ENCODE measurements around the gene PTGIS.

The PTGIS gene

GRCh38 chr20:49579874-49580812 lies 12.2 kb upstream of the PTGIS start:
- Histone ChIP-seq H3K79me2 (no peaks in the 10 kb centered on the region), H3K4me2 (ENCODE audit: low read length) (no peak overlapping the region), H2AFZ (no peak overlapping the region), H3K27me3 (ENCODE audit: control insufficient read depth, insufficient read depth, low read length) (no peaks in the 10 kb centered on the region), H3K36me3 (ENCODE audit: control insufficient read depth, insufficient read depth, low read length) (no peaks in the 10 kb centered on the region), H3K9me3 (ENCODE audit: control insufficient read depth, low read length) (no peaks in the 10 kb centered on the region), H3K9ac (no peak overlapping the region), H3K27ac (no peak overlapping the region), H3K4me3 (ENCODE audit: low read depth, low read length) (no peak overlapping the region), H3K4me1 (no peaks in the 10 kb centered on the region)
- no peak for TF ChIP-seq CTCF (IDR thresholded peaks at IDR 0.05)

GRCh38 chr20:49579195-49579594 lies 11.3 kb upstream of the PTGIS start:
- Histone ChIP-seq H3K4me3 (ENCODE audit: low read depth, low read length) (no peak overlapping the region), H3K9me3 (ENCODE audit: control insufficient read depth, low read length) (no peaks in the 10 kb centered on the region), H3K27me3 (ENCODE audit: control insufficient read depth, insufficient read depth, low read length) (no peaks in the 10 kb centered on the region), H3K79me2 (no peaks in the 10 kb centered on the region), H3K36me3 (ENCODE audit: control insufficient read depth, insufficient read depth, low read length) (no peaks in the 10 kb centered on the region), H3K9ac (no peak overlapping the region), H3K4me2 (ENCODE audit: low read length) (no peak overlapping the region), H2AFZ (no peak overlapping the region), H3K27ac (no peak overlapping the region), H3K4me1 (no peaks in the 10 kb centered on the region)
- no peak for TF ChIP-seq CTCF (IDR thresholded peaks at IDR 0.05)

- H3K4me2 ChIP-seq (ENCODE audit: low read length) = no peak overlapping the region
- H3K79me2 ChIP-seq = no peaks in the 10 kb centered on the region
- H3K4me1 ChIP-seq = no peaks in the 10 kb centered on the region
- H3K27me3 ChIP-seq (ENCODE audit: control insufficient read depth, insufficient read depth, low read length) = no peaks in the 10 kb centered on the region
- H3K9me3 ChIP-seq (ENCODE audit: control insufficient read depth, low read length) = no peaks in the 10 kb centered on the region
- no peak for TF ChIP-seq CTCF (IDR thresholded peaks at IDR 0.05)
- no peak overlapping the region for H3K9ac ChIP-seq
- H3K4me3 ChIP-seq (ENCODE audit: low read depth, low read length) = no peak overlapping the region
- no peak overlapping the region for H2AFZ ChIP-seq
- H3K36me3 ChIP-seq (ENCODE audit: control insufficient read depth, insufficient read depth, low read length) = no peaks in the 10 kb centered on the region
- H3K27ac ChIP-seq = no peak overlapping the region
Measured at GRCh38 chr20:49578436-49578835, 10.5 kb upstream of the PTGIS start.

- no peak for TF ChIP-seq CTCF (IDR thresholded peaks at IDR 0.05)
- Histone ChIP-seq H3K27ac (no peak overlapping the region), H3K9me3 (ENCODE audit: control insufficient read depth, low read length) (no peaks in the 10 kb centered on the region)
Measured at GRCh38 chr20:49575551-49576060, 7.7 kb upstream of the PTGIS start.

More at GRCh38 chr20:49575551-49576060, 7.7 kb upstream of the PTGIS start:
- Histone ChIP-seq H3K4me1 (no peaks in the 10 kb centered on the region), H3K9ac (no peak overlapping the region), H3K79me2 (no peaks in the 10 kb centered on the region), H3K27me3 (ENCODE audit: control insufficient read depth, insufficient read depth, low read length) (no peaks in the 10 kb centered on the region), H3K4me2 (ENCODE audit: low read length) (no peak overlapping the region), H3K4me3 (ENCODE audit: low read depth, low read length) (no peak overlapping the region), H3K36me3 (ENCODE audit: control insufficient read depth, insufficient read depth, low read length) (no peaks in the 10 kb centered on the region), H2AFZ (no peak overlapping the region)

Measured in parathyroid adenoma (tissue), 2 donors.